Mesenteric fat pad (tissue), 1 donor: Measurements from ENCODE around the gene TTC28. TPM values are rescaled to one million over a fixed set of nuclear protein-coding genes. Genes with fewer than 3 reads are reported as not detected.
"Not testable (repeated sequence)": the region's sequence is repeated elsewhere in the genome, so short reads cannot be mapped to it uniquely, and the experiment has no call there.

Experiments
- DNase-seq: peaks from one replicate; pipeline ENCODE4 v3.0.0-alpha.2; 2020; ENCODE audit warnings: low spot score
- total RNA-seq: library from RNA; stranded (reverse); fragmentation: NEBNext Ultra II Directional; extraction: Animal tissue kit (Norgen Biotek cat#: 25700); gene quantifications from one replicate; pipeline ENCODE4 v1.2.1, GENCODE V29; 2021
- donor health status: DM: yes; HTN: yes; CAD: no.

TTC28 gene
- total RNA-seq, 1 donor from 2014 or later: 34.1 TPM

- DNase-seq: no peak
These were observed 312.8 kb downstream of the TTC28 start for GRCh38 chr22:28366856-28367255.

- DNase-seq: no peak
These were observed 314.3 kb downstream of the TTC28 start for GRCh38 chr22:28365371-28365770.

GRCh38 chr22:28364105-28364504, 315.5 kb downstream of the TTC28 start:
- DNase-seq: not testable (repeated sequence)

GRCh38 chr22:28360939-28361338, 318.7 kb downstream of the TTC28 start:
- no peak for DNase-seq

- DNase-seq: no peak
These were observed 321.3 kb downstream of the TTC28 start for GRCh38 chr22:28358312-28358711.

- no peak for DNase-seq
These were observed 322.4 kb downstream of the TTC28 start for GRCh38 chr22:28357193-28357592.

GRCh38 chr22:28351476-28351875, 328.2 kb downstream of the TTC28 start:
- no peak for DNase-seq

GRCh38 chr22:28348613-28349609, 330.7 kb downstream of the TTC28 start:
- no peak for DNase-seq

GRCh38 chr22:28346308-28346707, 333.3 kb downstream of the TTC28 start:
- DNase-seq: no peak

- no peak for DNase-seq
These were observed 334.5 kb downstream of the TTC28 start for GRCh38 chr22:28344918-28345703.

- DNase-seq: no peak
These were observed 338.6 kb downstream of the TTC28 start for GRCh38 chr22:28341001-28341400.

GRCh38 chr22:28333088-28333487, 346.6 kb downstream of the TTC28 start:
- no peak for DNase-seq

GRCh38 chr22:28332410-28332809, 347.2 kb downstream of the TTC28 start:
- no peak for DNase-seq

- DNase-seq: no peak
These were observed 347.9 kb downstream of the TTC28 start for GRCh38 chr22:28331695-28332094.

GRCh38 chr22:28329186-28330073, 350.2 kb downstream of the TTC28 start:
- DNase-seq: no peak

- no peak for DNase-seq
These were observed 350.9 kb downstream of the TTC28 start for GRCh38 chr22:28328756-28329155.

- DNase-seq: no peak
These were observed 363.6 kb downstream of the TTC28 start for GRCh38 chr22:28316014-28316413.

GRCh38 chr22:28314959-28315358, 364.7 kb downstream of the TTC28 start:
- no peak for DNase-seq

- DNase-seq: no peak
These were observed 369.3 kb downstream of the TTC28 start for GRCh38 chr22:28310299-28310698.

- no peak for DNase-seq
These were observed 379.9 kb downstream of the TTC28 start for GRCh38 chr22:28299753-28300152.

GRCh38 chr22:28299309-28299708, 380.3 kb downstream of the TTC28 start:
- no peak for DNase-seq
